ENCODE data around the gene STARD9.
"Not testable (repeated sequence)": the region's sequence is repeated elsewhere in the genome, so short reads cannot be mapped to it uniquely, and the experiment has no call there.

Gene STARD9

DNA sequence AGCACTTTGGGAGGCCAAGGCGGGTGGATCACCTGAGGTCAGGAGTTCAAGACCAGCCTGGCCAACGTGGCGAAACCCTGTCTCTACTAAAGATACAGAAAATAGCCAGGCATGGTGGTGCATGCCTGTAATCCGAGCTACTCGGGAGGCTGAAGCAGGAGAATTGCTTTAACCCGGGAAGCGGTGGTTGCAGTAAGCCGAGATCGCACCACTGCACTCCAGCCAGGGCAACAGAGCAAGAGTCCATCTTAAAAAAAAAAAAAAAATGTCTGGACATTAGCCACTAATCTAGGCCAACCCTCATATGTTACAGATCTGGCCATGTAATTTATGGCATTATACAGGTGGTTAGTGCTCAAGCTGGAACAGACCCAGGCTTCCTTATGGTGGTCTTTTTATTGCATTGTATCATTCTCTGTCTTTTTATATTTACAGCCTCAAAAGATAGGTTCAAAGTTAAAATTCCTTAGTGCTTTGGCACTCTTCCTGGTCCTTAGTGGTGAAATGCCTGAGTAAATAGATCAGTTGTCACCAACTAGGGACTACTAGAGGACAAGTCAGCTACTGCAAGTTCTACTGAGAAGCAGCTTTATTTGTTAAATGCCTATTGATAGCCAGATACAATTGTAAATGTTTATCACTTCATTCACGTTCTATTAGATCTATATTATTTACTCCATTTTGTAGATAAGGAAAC is 16.0 kb downstream of the STARD9 start:
- TF ChIP-seq, protein P1, sequence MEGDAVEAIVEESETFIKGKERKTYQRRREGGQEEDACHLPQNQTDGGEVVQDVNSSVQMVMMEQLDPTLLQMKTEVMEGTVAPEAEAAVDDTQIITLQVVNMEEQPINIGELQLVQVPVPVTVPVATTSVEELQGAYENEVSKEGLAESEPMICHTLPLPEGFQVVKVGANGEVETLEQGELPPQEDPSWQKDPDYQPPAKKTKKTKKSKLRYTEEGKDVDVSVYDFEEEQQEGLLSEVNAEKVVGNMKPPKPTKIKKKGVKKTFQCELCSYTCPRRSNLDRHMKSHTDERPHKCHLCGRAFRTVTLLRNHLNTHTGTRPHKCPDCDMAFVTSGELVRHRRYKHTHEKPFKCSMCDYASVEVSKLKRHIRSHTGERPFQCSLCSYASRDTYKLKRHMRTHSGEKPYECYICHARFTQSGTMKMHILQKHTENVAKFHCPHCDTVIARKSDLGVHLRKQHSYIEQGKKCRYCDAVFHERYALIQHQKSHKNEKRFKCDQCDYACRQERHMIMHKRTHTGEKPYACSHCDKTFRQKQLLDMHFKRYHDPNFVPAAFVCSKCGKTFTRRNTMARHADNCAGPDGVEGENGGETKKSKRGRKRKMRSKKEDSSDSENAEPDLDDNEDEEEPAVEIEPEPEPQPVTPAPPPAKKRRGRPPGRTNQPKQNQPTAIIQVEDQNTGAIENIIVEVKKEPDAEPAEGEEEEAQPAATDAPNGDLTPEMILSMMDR (IDR thresholded peaks at IDR 0.05; ENCODE audit: low read depth, low read length): peak; percentile 29; the same call in 1 of the 2 replicates
- H3K4me3 ChIP-seq (ENCODE audit: low read depth, low read length): no peak overlapping the region

- H3K4me3 ChIP-seq (ENCODE audit: low read depth, low read length): no peak overlapping the region
- TF ChIP-seq, protein P1 (IDR thresholded peaks at IDR 0.05; ENCODE audit: low read depth, low read length): no peak
These were observed 17.3 kb downstream of the STARD9 start for GRCh38 chr15:42592716-42593115.

- TF ChIP-seq, protein P1 (IDR thresholded peaks at IDR 0.05; ENCODE audit: low read depth, low read length): no peak
- no peak overlapping the region for H3K4me3 ChIP-seq (ENCODE audit: low read depth, low read length)
These were observed 17.7 kb downstream of the STARD9 start for GRCh38 chr15:42593143-42593542.

DNA sequence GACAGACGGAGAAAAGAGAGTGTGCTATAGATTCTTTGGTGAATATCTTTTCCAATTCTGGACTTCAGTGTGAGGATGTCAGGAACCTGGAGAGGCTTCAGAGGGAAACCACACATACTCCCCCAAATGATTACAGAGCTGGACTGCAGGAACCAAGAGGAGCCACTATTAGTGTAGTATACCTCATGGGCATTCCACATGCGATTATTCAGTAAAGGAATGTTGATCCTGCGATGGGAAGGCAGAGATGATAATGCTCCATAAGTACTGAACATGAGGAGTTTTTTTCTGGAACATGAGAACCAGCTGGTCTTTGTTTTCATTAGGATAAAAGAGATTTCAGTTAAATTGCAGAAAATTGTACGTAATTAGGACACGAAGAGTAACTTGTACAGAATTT is 18.7 kb downstream of the STARD9 start:
- no peak overlapping the region for H3K4me3 ChIP-seq (ENCODE audit: low read depth, low read length)
- TF ChIP-seq, protein P1 (IDR thresholded peaks at IDR 0.05; ENCODE audit: low read depth, low read length): no peak

- 0 out of 2 replicates have a peak overlapping the region, but pooled peaks have one; percentile 2 for H3K4me3 ChIP-seq (ENCODE audit: low read depth, low read length)
- TF ChIP-seq, protein P1 (IDR thresholded peaks at IDR 0.05; ENCODE audit: low read depth, low read length): no peak
These were observed 20.3 kb downstream of the STARD9 start for GRCh38 chr15:42595626-42596240.

GRCh38 chr15:42601316-42601715 is 25.9 kb downstream of the STARD9 start:
- not testable (repeated sequence) for H3K4me3 ChIP-seq (ENCODE audit: low read depth, low read length)

DNA sequence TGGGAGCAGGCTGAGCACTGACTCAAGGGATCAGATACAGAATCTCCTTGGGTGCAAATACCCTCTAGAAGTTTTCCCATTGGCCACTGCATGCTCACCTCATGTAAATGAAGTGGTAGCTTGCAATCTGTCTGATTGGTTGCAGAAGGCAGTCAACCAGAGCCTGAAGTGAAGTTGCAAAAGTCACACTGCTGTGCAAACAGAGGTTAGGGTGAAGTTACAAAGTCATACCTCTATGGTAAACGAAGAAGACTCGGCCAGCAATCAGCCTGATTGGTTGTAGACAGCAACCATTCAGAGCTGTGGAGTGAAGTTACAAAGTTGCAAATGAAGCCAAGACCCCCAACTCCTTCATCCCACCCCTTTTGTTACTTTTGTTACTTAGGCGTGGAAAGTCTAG is 27.1 kb downstream of the STARD9 start:
- TF ChIP-seq, protein P1 (IDR thresholded peaks at IDR 0.05; ENCODE audit: low read depth, low read length): no peak
- no peak overlapping the region for H3K4me3 ChIP-seq (ENCODE audit: low read depth, low read length)

Data from WI38 (cell line).